ENCODE results near the gene ABCA7. TPM values are rescaled to one million over a fixed set of nuclear protein-coding genes. Genes with fewer than 3 reads are reported as not detected.

The ABCA7 gene
- total RNA-seq, 1 experiment from 2014 or later, result 40.3 TPM

GRCh38 chr19:1006711-1007398 is 33.1 kb upstream of the ABCA7 start (continued):
- TF ChIP-seq, protein P1, sequence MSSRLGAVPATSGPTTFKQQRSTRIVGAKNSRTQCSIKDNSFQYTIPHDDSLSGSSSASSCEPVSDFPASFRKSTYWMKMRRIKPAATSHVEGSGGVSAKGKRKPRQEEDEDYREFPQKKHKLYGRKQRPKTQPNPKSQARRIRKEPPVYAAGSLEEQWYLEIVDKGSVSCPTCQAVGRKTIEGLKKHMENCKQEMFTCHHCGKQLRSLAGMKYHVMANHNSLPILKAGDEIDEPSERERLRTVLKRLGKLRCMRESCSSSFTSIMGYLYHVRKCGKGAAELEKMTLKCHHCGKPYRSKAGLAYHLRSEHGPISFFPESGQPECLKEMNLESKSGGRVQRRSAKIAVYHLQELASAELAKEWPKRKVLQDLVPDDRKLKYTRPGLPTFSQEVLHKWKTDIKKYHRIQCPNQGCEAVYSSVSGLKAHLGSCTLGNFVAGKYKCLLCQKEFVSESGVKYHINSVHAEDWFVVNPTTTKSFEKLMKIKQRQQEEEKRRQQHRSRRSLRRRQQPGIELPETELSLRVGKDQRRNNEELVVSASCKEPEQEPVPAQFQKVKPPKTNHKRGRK (CRISPR knock-in tag; IDR thresholded peaks at IDR 0.05; ENCODE audit: borderline replicate concordance), result no peak
- TF ChIP-seq SP1 (CRISPR knock-in tag; conservative IDR thresholded peaks at IDR 0.05) (no peak), NFE2L1 (CRISPR knock-in tag; IDR thresholded peaks at IDR 0.05) (no peak), EMX1 (CRISPR knock-in tag; IDR thresholded peaks at IDR 0.05) (no peak), MYBL2 (CRISPR knock-in tag; IDR thresholded peaks at IDR 0.05) (no peak), TEAD4 (CRISPR knock-in tag; IDR thresholded peaks at IDR 0.05) (no peak)
- TF ChIP-seq, protein P2, sequence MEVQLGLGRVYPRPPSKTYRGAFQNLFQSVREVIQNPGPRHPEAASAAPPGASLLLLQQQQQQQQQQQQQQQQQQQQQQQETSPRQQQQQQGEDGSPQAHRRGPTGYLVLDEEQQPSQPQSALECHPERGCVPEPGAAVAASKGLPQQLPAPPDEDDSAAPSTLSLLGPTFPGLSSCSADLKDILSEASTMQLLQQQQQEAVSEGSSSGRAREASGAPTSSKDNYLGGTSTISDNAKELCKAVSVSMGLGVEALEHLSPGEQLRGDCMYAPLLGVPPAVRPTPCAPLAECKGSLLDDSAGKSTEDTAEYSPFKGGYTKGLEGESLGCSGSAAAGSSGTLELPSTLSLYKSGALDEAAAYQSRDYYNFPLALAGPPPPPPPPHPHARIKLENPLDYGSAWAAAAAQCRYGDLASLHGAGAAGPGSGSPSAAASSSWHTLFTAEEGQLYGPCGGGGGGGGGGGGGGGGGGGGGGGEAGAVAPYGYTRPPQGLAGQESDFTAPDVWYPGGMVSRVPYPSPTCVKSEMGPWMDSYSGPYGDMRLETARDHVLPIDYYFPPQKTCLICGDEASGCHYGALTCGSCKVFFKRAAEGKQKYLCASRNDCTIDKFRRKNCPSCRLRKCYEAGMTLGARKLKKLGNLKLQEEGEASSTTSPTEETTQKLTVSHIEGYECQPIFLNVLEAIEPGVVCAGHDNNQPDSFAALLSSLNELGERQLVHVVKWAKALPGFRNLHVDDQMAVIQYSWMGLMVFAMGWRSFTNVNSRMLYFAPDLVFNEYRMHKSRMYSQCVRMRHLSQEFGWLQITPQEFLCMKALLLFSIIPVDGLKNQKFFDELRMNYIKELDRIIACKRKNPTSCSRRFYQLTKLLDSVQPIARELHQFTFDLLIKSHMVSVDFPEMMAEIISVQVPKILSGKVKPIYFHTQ (CRISPR knock-in tag; IDR thresholded peaks at IDR 0.05), result no peak
- TF ChIP-seq, protein P3, sequence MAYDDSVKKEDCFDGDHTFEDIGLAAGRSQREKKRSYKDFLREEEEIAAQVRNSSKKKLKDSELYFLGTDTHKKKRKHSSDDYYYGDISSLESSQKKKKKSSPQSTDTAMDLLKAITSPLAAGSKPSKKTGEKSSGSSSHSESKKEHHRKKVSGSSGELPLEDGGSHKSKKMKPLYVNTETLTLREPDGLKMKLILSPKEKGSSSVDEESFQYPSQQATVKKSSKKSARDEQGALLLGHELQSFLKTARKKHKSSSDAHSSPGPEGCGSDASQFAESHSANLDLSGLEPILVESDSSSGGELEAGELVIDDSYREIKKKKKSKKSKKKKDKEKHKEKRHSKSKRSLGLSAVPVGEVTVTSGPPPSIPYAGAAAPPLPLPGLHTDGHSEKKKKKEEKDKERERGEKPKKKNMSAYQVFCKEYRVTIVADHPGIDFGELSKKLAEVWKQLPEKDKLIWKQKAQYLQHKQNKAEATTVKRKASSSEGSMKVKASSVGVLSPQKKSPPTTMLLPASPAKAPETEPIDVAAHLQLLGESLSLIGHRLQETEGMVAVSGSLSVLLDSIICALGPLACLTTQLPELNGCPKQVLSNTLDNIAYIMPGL (CRISPR knock-in tag; IDR thresholded peaks at IDR 0.05), result no peak
- TF ChIP-seq, protein P4, sequence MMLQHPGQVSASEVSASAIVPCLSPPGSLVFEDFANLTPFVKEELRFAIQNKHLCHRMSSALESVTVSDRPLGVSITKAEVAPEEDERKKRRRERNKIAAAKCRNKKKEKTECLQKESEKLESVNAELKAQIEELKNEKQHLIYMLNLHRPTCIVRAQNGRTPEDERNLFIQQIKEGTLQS (CRISPR knock-in tag; conservative IDR thresholded peaks at IDR 0.05), result no peak

DNA sequence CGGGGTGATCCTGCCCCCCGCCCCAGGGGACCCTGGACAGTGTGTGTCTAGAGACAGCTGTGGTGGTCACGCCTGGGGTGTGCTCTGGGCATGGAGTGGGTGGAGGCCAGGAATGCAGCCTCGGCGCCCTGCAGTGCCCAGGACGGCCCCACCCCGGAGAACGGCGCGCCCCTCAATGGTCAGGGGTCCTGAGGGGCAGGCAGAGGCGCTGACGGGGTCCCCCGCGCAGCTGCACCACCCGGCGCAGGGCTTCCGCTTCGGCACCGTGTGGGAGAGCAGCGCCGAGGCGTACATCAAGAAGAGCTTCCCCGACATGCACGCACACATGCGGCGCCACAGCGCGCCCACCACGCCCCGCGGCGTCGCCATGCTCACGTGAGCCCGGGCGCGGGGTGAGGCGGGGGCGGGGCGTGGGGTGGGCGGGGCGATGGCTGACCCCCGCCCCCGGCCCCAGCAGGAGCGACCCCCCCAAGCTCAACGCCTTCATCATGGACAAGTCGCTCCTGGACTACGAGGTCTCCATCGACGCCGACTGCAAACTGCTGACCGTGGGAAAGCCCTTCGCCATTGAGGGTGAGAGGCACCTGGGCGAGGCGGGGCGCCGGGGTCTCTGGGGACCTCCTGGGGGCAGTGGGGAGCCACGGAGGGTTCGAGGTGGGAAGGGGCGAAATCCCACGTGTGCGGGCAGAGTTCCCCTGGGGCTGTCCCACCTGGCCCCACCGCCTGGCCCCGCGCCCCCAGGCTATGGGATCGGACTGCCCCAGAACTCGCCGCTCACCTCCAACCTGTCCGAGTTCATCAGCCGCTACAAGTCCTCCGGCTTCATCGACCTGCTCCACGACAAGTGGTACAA is 32.3 kb upstream of the ABCA7 start:
- ATAC-seq, result no peak
- Mint-ChIP-seq H3K27me3 (ENCODE audit: low read depth) (peaks cover 4% of the 10 kb centered on the region; the same call in 1 of the 2 replicates), H3K36me3 (0 out of 2 replicates have a peak, but pooled peaks cover 7% of the 10 kb centered on the region), H3K9me3 (no peaks in the 10 kb centered on the region), H3K4me1 (no peaks in the 10 kb centered on the region), H3K4me3 (no peak overlapping the region), H3K27ac (no peak overlapping the region)
- no peak for DNase-seq (ENCODE audit: low spot score)
- CTCF ChIA-PET, result no interaction called here
- POLR2A ChIA-PET, result no interaction called here
- TF ChIP-seq, protein P5, sequence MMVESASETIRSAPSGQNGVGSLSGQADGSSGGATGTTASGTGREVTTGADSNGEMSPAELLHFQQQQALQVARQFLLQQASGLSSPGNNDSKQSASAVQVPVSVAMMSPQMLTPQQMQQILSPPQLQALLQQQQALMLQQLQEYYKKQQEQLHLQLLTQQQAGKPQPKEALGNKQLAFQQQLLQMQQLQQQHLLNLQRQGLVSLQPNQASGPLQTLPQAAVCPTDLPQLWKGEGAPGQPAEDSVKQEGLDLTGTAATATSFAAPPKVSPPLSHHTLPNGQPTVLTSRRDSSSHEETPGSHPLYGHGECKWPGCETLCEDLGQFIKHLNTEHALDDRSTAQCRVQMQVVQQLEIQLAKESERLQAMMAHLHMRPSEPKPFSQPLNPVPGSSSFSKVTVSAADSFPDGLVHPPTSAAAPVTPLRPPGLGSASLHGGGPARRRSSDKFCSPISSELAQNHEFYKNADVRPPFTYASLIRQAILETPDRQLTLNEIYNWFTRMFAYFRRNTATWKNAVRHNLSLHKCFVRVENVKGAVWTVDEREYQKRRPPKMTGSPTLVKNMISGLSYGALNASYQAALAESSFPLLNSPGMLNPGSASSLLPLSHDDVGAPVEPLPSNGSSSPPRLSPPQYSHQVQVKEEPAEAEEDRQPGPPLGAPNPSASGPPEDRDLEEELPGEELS (CRISPR knock-in tag; IDR thresholded peaks at IDR 0.05), result no peak
- TF ChIP-seq E2F4 (CRISPR knock-in tag; IDR thresholded peaks at IDR 0.05; ENCODE audit: borderline replicate concordance, low read depth) (no peak), GRHL2 (CRISPR knock-in tag; IDR thresholded peaks at IDR 0.05; ENCODE audit: insufficient replicate concordance, severe bottlenecking) (no peak), NFE2L1 (CRISPR knock-in tag; IDR thresholded peaks at IDR 0.05) (no peak), TEAD4 (CRISPR knock-in tag; IDR thresholded peaks at IDR 0.05) (no peak), RELA (CRISPR knock-in tag; IDR thresholded peaks at IDR 0.05; ENCODE audit: borderline replicate concordance) (0 out of 2 replicates have a peak, but pooled peaks have one; percentile 29), ZNF263 (CRISPR knock-in tag; IDR thresholded peaks at IDR 0.05; ENCODE audit: low read depth) (no peak)
- TF ChIP-seq, protein P6, sequence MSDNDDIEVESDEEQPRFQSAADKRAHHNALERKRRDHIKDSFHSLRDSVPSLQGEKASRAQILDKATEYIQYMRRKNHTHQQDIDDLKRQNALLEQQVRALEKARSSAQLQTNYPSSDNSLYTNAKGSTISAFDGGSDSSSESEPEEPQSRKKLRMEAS (CRISPR knock-in tag; IDR thresholded peaks at IDR 0.05), result no peak
